HepG2 (cell line): ENCODE data around the gene NAV1. TPM values are rescaled to one million over a fixed set of nuclear protein-coding genes. Genes with fewer than 3 reads are reported as not detected.

ENCODE experiments used
- ATAC-seq: fragments of 200-7000 bp; cut with Tn5 transposase; 3 replicates; pipeline ENCODE4 v1.9.1; 2020; ENCODE audit warnings: mild to moderate bottlenecking, moderate library complexity
- BruUV-seq: library from RNA; stranded (reverse); fragments of 400-500 nt; replicated peaks from 2 replicates; lab custom pipeline; 2021; lab: Mats Ljungman, UMichigan
- CTCF ChIA-PET: fragments of 300-600 bp; formaldehyde crosslinking; extraction: SDS; loops from one replicate; lab custom pipeline; 2021; ENCODE audit warnings: low total read pairs, inconsistent platforms, low intra/inter-chr PET ratio; lab: Yijun Ruan, JAX
- POLR2A ChIA-PET: fragments of 350-600 bp; sonication (Branson Sonifier 250); formaldehyde crosslinking; loops from one replicate; lab custom pipeline; 2020; ENCODE audit warnings: antibody characterized with exemption, inconsistent platforms; lab: Yijun Ruan, JAX
- DNase-seq: peaks from one replicate; pipeline ENCODE4 v3.0.0-alpha.2; 2015; ENCODE audit warnings: low spot score
- FAIRE-seq: peaks from 3 replicates; lab custom pipeline; 2011; peaks lifted over from hg19 to GRCh38; lab: Jason Lieb, UNC
- H2AFZ ChIP-seq: one replicate; pipeline ENCODE4 v1.6.1; 2011; ENCODE audit warnings: low read length, inconsistent platforms
- H3K27ac ChIP-seq: fragments of 300-600 bp; 3 replicates; pipeline ENCODE4 v1.8.0; 2011; ENCODE audit warnings: mixed run types, mild to moderate bottlenecking, mixed read lengths, low read length, inconsistent platforms; ENCODE audit not compliant: insufficient read depth; ENCODE audit errors: extremely low read length
- H3K27me3 ChIP-seq, 2 experiments: fragments of 200-600 bp in 1 of 2; 2 replicates in 1 of 2; 3 replicates in 1 of 2; pipeline versions ENCODE4 v1.6.0 to v1.8.0; 2011; ENCODE audit warnings: low read length in 2 of 2, mild to moderate bottlenecking in 2 of 2, moderate library complexity in 2 of 2, inconsistent platforms in 1 of 2; ENCODE audit not compliant: insufficient read depth in 2 of 2, control insufficient read depth in 1 of 2
- H3K36me3 ChIP-seq, 2 experiments: fragments of 200-600 bp in 1 of 2; replicated peaks in 1 of 2; 2 replicates in 1 of 2; 3 replicates in 1 of 2; pipeline versions ENCODE4 v1.5.1 to v1.8.0; 2011; ENCODE audit warnings: low read length in 2 of 2, inconsistent platforms in 1 of 2; ENCODE audit not compliant: insufficient read depth in 2 of 2, control insufficient read depth in 1 of 2
- H3K4me1 ChIP-seq: 2 replicates; pipeline ENCODE4 v1.5.1; 2012; ENCODE audit warnings: low read length, inconsistent platforms; ENCODE audit not compliant: insufficient read depth
- H3K4me2 ChIP-seq: 2 replicates; pipeline ENCODE4 v1.6.0; 2011; ENCODE audit warnings: low read depth, low read length, inconsistent platforms
- H3K4me3 ChIP-seq, 3 experiments: fragments of 200-600 bp in 1 of 3; sonication (generic), shearing (Covaris generic) in 1 of 3; replicated peaks in 1 of 3; 2 replicates each; pipeline ENCODE4 v1.5.1; 2011 to 2016; ENCODE audit warnings: low read length in 3 of 3, inconsistent platforms in 2 of 3, low read depth in 2 of 3, mild to moderate bottlenecking in 2 of 3, control low read depth in 1 of 3, mixed read lengths in 1 of 3; ENCODE audit not compliant: insufficient read depth in 1 of 3
- H3K79me2 ChIP-seq: one replicate; pipeline ENCODE4 v1.6.1; 2011; ENCODE audit warnings: low read length, inconsistent platforms; ENCODE audit not compliant: insufficient read depth
- H3K9ac ChIP-seq: 2 replicates; pipeline ENCODE4 v1.6.0; 2011; ENCODE audit warnings: mild to moderate bottlenecking, low read depth, low read length, inconsistent platforms; ENCODE audit not compliant: insufficient read depth
- H3K9me3 ChIP-seq: 2 replicates; pipeline ENCODE4 v1.5.1; 2012; ENCODE audit warnings: mild to moderate bottlenecking, low read length
- H4K20me1 ChIP-seq: 2 replicates; pipeline ENCODE4 v1.6.0; 2011; ENCODE audit warnings: inconsistent platforms, mild to moderate bottlenecking, low read length, moderate library complexity; ENCODE audit not compliant: insufficient read depth
- AHR ChIP-seq: IDR thresholded peaks from 2 replicates; pipeline ENCODE4 v1.6.1; 2018; ENCODE audit warnings: missing genetic modification reagents, missing compliant biosample characterization
- ATF7-NPFF ChIP-seq: sonication (generic); formaldehyde crosslinking; IDR thresholded peaks from 2 replicates; pipeline ENCODE4 v1.8.1; 2023; ENCODE audit warnings: mild to moderate bottlenecking, low read depth, missing genetic modification reagents, moderate library complexity
- ESRRA ChIP-seq: sonication (generic); formaldehyde crosslinking; IDR thresholded peaks from 2 replicates; pipeline ENCODE4 v1.5.1; 2020; ENCODE audit warnings: mild to moderate bottlenecking, low read depth, missing genetic modification reagents
- GATAD1 ChIP-seq: IDR thresholded peaks from 2 replicates; pipeline ENCODE4 v1.6.1; 2016; ENCODE audit warnings: missing genetic modification reagents, missing compliant biosample characterization
- MBNL3 ChIP-seq: fragments of 250-450 bp; sonication (Bioruptor Pico); conservative IDR thresholded peaks from 2 replicates; pipeline ENCODE4 v1.8.0; 2022; ENCODE audit warnings: mild to moderate bottlenecking, inconsistent platforms
- MYC ChIP-seq: sonication (generic); formaldehyde crosslinking; IDR thresholded peaks from 2 replicates; pipeline ENCODE4 v1.9.0; 2021; ENCODE audit warnings: missing genetic modification reagents, borderline replicate concordance
- PBX3 ChIP-seq: sonication (generic); formaldehyde crosslinking; IDR thresholded peaks from 2 replicates; pipeline ENCODE4 v1.8.1; 2023; ENCODE audit warnings: missing genetic modification reagents, inconsistent platforms, borderline replicate concordance
- PLRG1 ChIP-seq: fragments of 450-650 bp; conservative IDR thresholded peaks from 2 replicates; pipeline ENCODE4 v1.6.1; 2016
- RBFOX2 ChIP-seq: fragments of 200-400 bp; formaldehyde crosslinking; IDR thresholded peaks from 2 replicates; pipeline ENCODE4 v1.6.1; 2017; ENCODE audit warnings: low read depth, mild to moderate bottlenecking, low read length
- SNAI1 ChIP-seq: sonication (generic); formaldehyde crosslinking; IDR thresholded peaks from 2 replicates; pipeline ENCODE4 v1.5.0; 2020; ENCODE audit warnings: mild to moderate bottlenecking, missing genetic modification reagents, borderline replicate concordance
- TBX3 ChIP-seq: fragments of 450-650 bp; IDR thresholded peaks from 2 replicates; pipeline ENCODE4 v1.6.1; 2017; ENCODE audit warnings: antibody characterized with exemption, mild to moderate bottlenecking, inconsistent platforms, borderline replicate concordance
- TCF7 ChIP-seq: sonication (generic); IDR thresholded peaks from 2 replicates; pipeline ENCODE4 v1.6.1; 2016; ENCODE audit warnings: antibody characterized with exemption, low read depth
- ZFP82 ChIP-seq: sonication (generic); formaldehyde crosslinking; IDR thresholded peaks from 2 replicates; pipeline ENCODE4 v1.5.1; 2020; ENCODE audit warnings: mild to moderate bottlenecking, missing genetic modification reagents, borderline replicate concordance
- ZFP90 ChIP-seq: sonication (generic); formaldehyde crosslinking; IDR thresholded peaks from 2 replicates; pipeline ENCODE4 v1.8.0; 2022; ENCODE audit warnings: missing genetic modification reagents, mild to moderate bottlenecking, inconsistent platforms, borderline replicate concordance
- ZNF18 ChIP-seq: sonication (generic); formaldehyde crosslinking; IDR thresholded peaks from 2 replicates; pipeline ENCODE4 v1.8.0; 2022; ENCODE audit warnings: mild to moderate bottlenecking, missing genetic modification reagents; ENCODE audit not compliant: insufficient replicate concordance
- ZNF574 ChIP-seq: sonication (generic); formaldehyde crosslinking; IDR thresholded peaks from 2 replicates; pipeline ENCODE4 v1.4.0; 2020; ENCODE audit warnings: missing genetic modification reagents
- ZNF7 ChIP-seq: IDR thresholded peaks from 2 replicates; pipeline ENCODE4 v1.6.1; 2016; ENCODE audit warnings: missing biosample characterization, missing genetic modification reagents
- ZNF75D ChIP-seq: sonication (generic); formaldehyde crosslinking; IDR thresholded peaks from 2 replicates; pipeline ENCODE4 v1.8.1; 2023; ENCODE audit warnings: missing genetic modification reagents, mild to moderate bottlenecking, borderline replicate concordance
- ZNF761 ChIP-seq: sonication (generic); formaldehyde crosslinking; conservative IDR thresholded peaks from 2 replicates; pipeline ENCODE4 v1.4.0; 2020; ENCODE audit warnings: mild to moderate bottlenecking, missing genetic modification reagents
- ZNF781 ChIP-seq: sonication (generic); formaldehyde crosslinking; IDR thresholded peaks from 2 replicates; pipeline ENCODE4 v1.5.1; 2020; ENCODE audit warnings: borderline replicate concordance, mild to moderate bottlenecking, missing genetic modification reagents; ENCODE audit errors: not compliant biosample characterization
- WGBS: methylation state at CpG from one replicate; pipeline ENCODE4 v1.1.6; 2017; ENCODE audit warnings: low lambda C conversion rate; 5-methylcytosine and 5-hydroxymethylcytosine counted together
- in situ Hi-C: cut with HindIII; loops from 2 replicates; pipeline ENCODE4 v1.10.0; 2017; ENCODE audit warnings: low pct_unique_long_range_greater_than_20kb; ENCODE audit not compliant: extremely low pct_ligation_motif_present
- intact Hi-C: fragments of 100-400 bp; cut with micrococcal nuclease; formaldehyde crosslinking; loops from one replicate; pipeline ENCODE4 v1.10.0; 2022; ENCODE audit not compliant: unreplicated experiment
- polyA plus RNA-seq, 8 experiments: library from polyadenylated mRNA; depleted of rRNA in 3 of 8; stranded (reverse) in 7 of 8; unstranded in 1 of 8; fragments of >200 nt; fragmentation: Illumina TruSeq in 4 of 8; extraction: Trizol in 4 of 8; gene quantifications; 2 replicates each; pipeline versions ENCODE4 v1.2.1 to v1.2.3, GENCODE V29; 2011 to 2016; ENCODE audit warnings: low read depth in 4 of 8, missing spikeins in 1 of 8, mixed read lengths in 1 of 8; ENCODE audit not compliant: insufficient read depth in 1 of 8
- total RNA-seq, 5 experiments: library from RNA; depleted of rRNA; stranded (reverse); fragments of >200 nt; fragmentation: Illumina TruSeq; extraction: Trizol; gene quantifications; 2 replicates each; pipeline ENCODE4 v1.2.3, GENCODE V29; 2016; ENCODE audit warnings: low read depth in 1 of 5

NAV1 gene
- total and polyA plus RNA-seq, 2 of the 13 experiments (the other 11 are each of a cell fraction or from before 2014, with no cell fraction given), result not detected

DNA sequence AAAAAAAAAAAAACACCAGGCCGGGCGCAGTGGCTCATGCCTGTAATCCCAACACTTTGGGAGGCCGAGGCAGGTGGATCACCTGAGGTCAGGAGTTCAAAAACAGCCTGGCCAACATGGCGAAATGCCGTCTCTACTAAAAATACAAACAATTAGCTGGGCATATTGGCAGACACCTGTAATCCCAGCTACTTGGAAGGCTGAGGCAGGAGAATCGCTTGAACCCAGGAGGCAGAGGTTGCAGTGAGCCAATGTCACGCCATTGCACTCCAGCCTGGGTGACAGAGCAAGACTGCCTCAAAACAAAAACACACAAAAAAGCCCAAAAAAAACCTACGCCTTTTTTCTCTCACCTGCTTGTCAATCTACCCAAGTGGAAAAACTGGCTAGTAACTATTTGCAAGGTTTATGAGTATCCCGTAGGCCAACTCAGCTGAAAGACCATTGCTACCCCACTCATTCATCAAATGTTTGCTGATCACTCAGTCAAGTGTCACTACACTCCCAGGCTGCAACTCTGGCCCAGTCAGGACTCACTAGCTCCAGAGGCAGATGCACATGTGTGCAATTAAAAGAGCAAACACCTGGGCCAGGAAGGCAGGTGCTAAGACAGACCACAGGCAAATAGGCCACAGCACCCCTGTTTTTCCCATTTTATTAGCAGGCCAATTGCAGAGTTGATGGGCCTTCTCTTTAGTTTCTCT is 34.0 kb upstream of the NAV1 start:
- 89% methylated on average over 9 of the region's 9 CpGs for WGBS
- TF ChIP-seq GATAD1 (CRISPR knock-in tag) (no peak), TBX3 (no peak), ZNF761 (CRISPR knock-in tag) (no peak), AHR (CRISPR knock-in tag) (no peak), RBFOX2 (no peak), TCF7 (no peak), ZFP82 (CRISPR knock-in tag) (no peak), ZNF574 (CRISPR knock-in tag) (no peak), ZNF7 (CRISPR knock-in tag) (no peak), PLRG1 (no peak), MBNL3 (no peak), MYC (CRISPR knock-in tag) (no peak), ZFP90 (CRISPR knock-in tag) (no peak), ATF7-NPFF (CRISPR knock-in tag) (no peak), ZNF781 (CRISPR knock-in tag) (no peak), PBX3 (CRISPR knock-in tag) (no peak), SNAI1 (CRISPR knock-in tag) (no peak), ZNF18 (CRISPR knock-in tag) (no peak), ESRRA (CRISPR knock-in tag) (no peak), ZNF75D (no peak)
- ATAC-seq (no peak), DNase-seq (no peak), FAIRE-seq (no peak)
- Histone ChIP-seq H3K9ac (no peak overlapping the region), H4K20me1 (no peaks in the 10 kb centered on the region), H3K4me3 (no peak overlapping the region), H3K4me1 (peaks cover 74% of the 10 kb centered on the region), H3K79me2 (no peaks in the 10 kb centered on the region), H3K9me3 (no peaks in the 10 kb centered on the region), H3K36me3 (no peaks in the 10 kb centered on the region), H3K27ac (no peak overlapping the region), H2AFZ (no peak overlapping the region), H3K27me3 (no peaks in the 10 kb centered on the region; a peak in 1 of 5 replicates), H3K4me2 (peak overlapping the region; percentile 87; the same call in 1 of the 2 replicates)
- POLR2A ChIA-PET, result interaction anchor here (1.8 to 3.2 kb wide), 2 partner anchors 9 to 25 kb away, joined by 5 to 11 read pairs; no protein-coding TSS in a partner anchor
- no TSS peak for BruUV-seq
- CTCF ChIA-PET, result no interaction called here
- intact Hi-C loops (no loop called here), in situ Hi-C loops (no loop called here)
